GM12891 (cell line): ENCODE results near the gene SORL1.

Source experiments
- POLR2A ChIP-seq: IDR thresholded peaks from 2 replicates; pipeline ENCODE4 v1.6.1; 2011; ENCODE audit warnings: low read depth, low read length, control low read depth
- POLR2AphosphoS5 ChIP-seq: IDR thresholded peaks from 2 replicates; pipeline ENCODE4 v1.6.1; 2011; ENCODE audit warnings: low read depth, low read length, control low read depth
- POU2F2 ChIP-seq: IDR thresholded peaks from 2 replicates; pipeline ENCODE4 v1.6.1; 2011; ENCODE audit warnings: low read depth, mild to moderate bottlenecking, control low read depth, low read length, moderate library complexity
- TAF1 ChIP-seq: IDR thresholded peaks from 2 replicates; pipeline ENCODE4 v1.6.1; 2011; ENCODE audit warnings: low read depth, low read length, control low read depth

- no peak for TF ChIP-seq TAF1
- TF ChIP-seq POLR2AphosphoS5, result no peak
- no peak for TF ChIP-seq POLR2A
- TF ChIP-seq POU2F2, result no peak
Observed at GRCh38 chr11:121654843-121655536, 202.9 kb downstream of the SORL1 start.
